A673 (cell line): ENCODE measurements around the gene KIF1A. TPM values are rescaled to one million over a fixed set of nuclear protein-coding genes. Genes with fewer than 3 reads are reported as not detected.
A peak's percentile ranks its signal among the peaks of the same experiment; 100 is the strongest.
"Not testable (repeated sequence)": the region's sequence is repeated elsewhere in the genome, so short reads cannot be mapped to it uniquely, and the experiment has no call there.

Experiments
- BruUV-seq: library from RNA; stranded (reverse); fragments of 400-500 nt; replicated peaks from 2 replicates; lab custom pipeline; 2021; lab: Mats Ljungman, UMichigan
- CTCF ChIA-PET: fragments of 300-600 bp; sonication (Branson Sonifier 250); formaldehyde crosslinking; loops from one replicate; lab custom pipeline; 2022; ENCODE audit warnings: antibody characterized with exemption; lab: Charles Lee
- POLR2A ChIA-PET: fragments of 300-600 bp; sonication (Branson Sonifier 250); formaldehyde crosslinking; loops from one replicate; lab custom pipeline; 2022; ENCODE audit warnings: antibody characterized with exemption; ENCODE audit not compliant: low non-redundant PET; lab: Charles Lee
- DNase-seq: peaks from one replicate; pipeline ENCODE4 v3.0.0-alpha.2; 2015; ENCODE audit warnings: low spot score
- H3K27ac ChIP-seq: fragments of 200-600 bp; sonication (generic); 2 replicates; pipeline ENCODE4 v1.5.1; 2016; ENCODE audit warnings: mixed run types, low read depth, mild to moderate bottlenecking, mixed read lengths, antibody characterized with exemption, low read length; ENCODE audit not compliant: poor library complexity, severe bottlenecking
- H3K27me3 ChIP-seq: fragments of 200-600 bp; sonication (generic); replicated peaks from 2 replicates; pipeline ENCODE4 v1.6.1; 2017; ENCODE audit warnings: mixed run types, low read depth, mild to moderate bottlenecking, mixed read lengths, antibody characterized with exemption, low read length; ENCODE audit not compliant: insufficient read depth, poor library complexity
- H3K36me3 ChIP-seq: fragments of 200-600 bp; sonication (generic); 2 replicates; pipeline ENCODE4 v1.6.1; 2016; ENCODE audit warnings: mixed run types, mild to moderate bottlenecking, mixed read lengths, antibody characterized with exemption, low read length; ENCODE audit not compliant: insufficient read depth, poor library complexity, severe bottlenecking
- H3K4me1 ChIP-seq: fragments of 200-600 bp; sonication (generic); 2 replicates; pipeline ENCODE4 v1.6.1; 2017; ENCODE audit warnings: mixed run types, mild to moderate bottlenecking, mixed read lengths, antibody characterized with exemption, low read length; ENCODE audit not compliant: insufficient read depth, poor library complexity, severe bottlenecking
- H3K4me3 ChIP-seq: fragments of 200-600 bp; sonication (generic); 2 replicates; pipeline ENCODE4 v1.5.1; 2016; ENCODE audit warnings: low read depth, mixed run types, mild to moderate bottlenecking, mixed read lengths, low read length; ENCODE audit not compliant: poor library complexity, severe bottlenecking
- H3K9me3 ChIP-seq: fragments of 200-600 bp; sonication (generic); 2 replicates; pipeline ENCODE4 v1.6.1; 2016; ENCODE audit warnings: mixed run types, low read depth, mild to moderate bottlenecking, mixed read lengths, antibody characterized with exemption, low read length; ENCODE audit not compliant: poor library complexity, severe bottlenecking
- EZH2 ChIP-seq: fragments of 200-600 bp; sonication (generic); IDR thresholded peaks from 2 replicates; pipeline ENCODE4 v1.6.1; 2017; ENCODE audit warnings: borderline replicate concordance, low read depth, mild to moderate bottlenecking, mixed read lengths, antibody characterized with exemption, low read length; ENCODE audit not compliant: poor library complexity, severe bottlenecking
- intact Hi-C: fragments of 100-400 bp; cut with micrococcal nuclease; formaldehyde crosslinking; loops from one replicate; pipeline ENCODE4 v1.10.0; 2022; ENCODE audit not compliant: unreplicated experiment
- total RNA-seq: library from RNA; stranded (reverse); gene quantifications from 2 replicates; pipeline ENCODE4 v1.2.3, GENCODE V29; 2021
- TF ChIP-seq, protein P1 (sequence below): fragments of 300-800, 200-600 bp; sonication (generic); conservative IDR thresholded peaks from 2 replicates; pipeline ENCODE4 v1.5.1; 2017; ENCODE audit warnings: low read depth, mild to moderate bottlenecking, antibody characterized with exemption, low read length, moderate library complexity, mixed read lengths

KIF1A gene
- total RNA-seq, 1 experiment from 2014 or later = 330 TPM

DNA sequence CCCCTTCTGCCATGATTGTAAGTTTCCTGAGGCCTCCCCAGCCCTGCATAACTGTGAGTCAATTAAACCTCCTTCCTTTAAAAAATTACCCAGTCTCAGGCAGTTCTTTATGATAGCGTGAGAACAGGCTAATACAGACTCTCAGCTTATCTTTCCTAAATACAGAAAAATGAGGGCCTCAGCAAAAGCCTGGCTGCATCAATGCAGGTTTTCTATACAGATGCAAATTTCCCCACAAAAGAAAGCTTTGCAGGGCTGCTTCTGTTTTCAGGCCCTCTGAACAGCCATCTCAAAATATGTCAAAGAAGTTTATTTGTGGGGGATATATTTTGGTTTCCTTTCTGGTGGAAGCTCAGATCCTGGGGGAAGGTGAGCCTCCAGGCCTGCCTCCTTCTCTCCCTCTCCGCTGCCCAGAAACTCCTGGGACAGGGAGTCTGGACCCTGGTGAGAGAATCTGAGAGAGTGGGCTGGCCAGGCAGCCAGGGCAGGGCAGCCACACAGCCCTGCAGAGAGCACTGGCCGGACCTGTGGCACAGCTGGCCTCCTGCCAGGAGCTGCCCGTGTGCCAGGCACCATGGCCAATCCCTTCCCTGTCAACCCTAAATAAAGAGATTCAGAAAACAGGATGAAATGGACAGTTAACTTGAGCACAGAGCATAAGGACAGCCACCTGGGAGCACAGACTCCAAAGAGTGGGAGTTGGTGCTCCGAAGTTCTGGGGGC is 27.0 kb upstream of the KIF1A start:
- no peak for TF ChIP-seq EZH2
- TF ChIP-seq, protein P1, sequence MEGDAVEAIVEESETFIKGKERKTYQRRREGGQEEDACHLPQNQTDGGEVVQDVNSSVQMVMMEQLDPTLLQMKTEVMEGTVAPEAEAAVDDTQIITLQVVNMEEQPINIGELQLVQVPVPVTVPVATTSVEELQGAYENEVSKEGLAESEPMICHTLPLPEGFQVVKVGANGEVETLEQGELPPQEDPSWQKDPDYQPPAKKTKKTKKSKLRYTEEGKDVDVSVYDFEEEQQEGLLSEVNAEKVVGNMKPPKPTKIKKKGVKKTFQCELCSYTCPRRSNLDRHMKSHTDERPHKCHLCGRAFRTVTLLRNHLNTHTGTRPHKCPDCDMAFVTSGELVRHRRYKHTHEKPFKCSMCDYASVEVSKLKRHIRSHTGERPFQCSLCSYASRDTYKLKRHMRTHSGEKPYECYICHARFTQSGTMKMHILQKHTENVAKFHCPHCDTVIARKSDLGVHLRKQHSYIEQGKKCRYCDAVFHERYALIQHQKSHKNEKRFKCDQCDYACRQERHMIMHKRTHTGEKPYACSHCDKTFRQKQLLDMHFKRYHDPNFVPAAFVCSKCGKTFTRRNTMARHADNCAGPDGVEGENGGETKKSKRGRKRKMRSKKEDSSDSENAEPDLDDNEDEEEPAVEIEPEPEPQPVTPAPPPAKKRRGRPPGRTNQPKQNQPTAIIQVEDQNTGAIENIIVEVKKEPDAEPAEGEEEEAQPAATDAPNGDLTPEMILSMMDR = no peak
- DNase-seq = no peak
- no peaks in the 10 kb centered on the region for H3K9me3 ChIP-seq
- H3K27ac ChIP-seq = no peak overlapping the region
- no TSS peak for BruUV-seq
- H3K27me3 ChIP-seq = peaks cover 4% of the 10 kb centered on the region
- no peaks in the 10 kb centered on the region for H3K4me1 ChIP-seq
- intact Hi-C loops = loop anchor here (10.0 kb wide), 1 partner anchor 1028 kb away; no protein-coding TSS in a partner anchor
- no peaks in the 10 kb centered on the region for H3K36me3 ChIP-seq
- CTCF ChIA-PET = no interaction called here
- POLR2A ChIA-PET = interaction anchor here (0.6 kb wide), 1 partner anchor 23 kb away, joined by 3 read pairs; no protein-coding TSS in a partner anchor
- H3K4me3 ChIP-seq = no peak overlapping the region

DNA sequence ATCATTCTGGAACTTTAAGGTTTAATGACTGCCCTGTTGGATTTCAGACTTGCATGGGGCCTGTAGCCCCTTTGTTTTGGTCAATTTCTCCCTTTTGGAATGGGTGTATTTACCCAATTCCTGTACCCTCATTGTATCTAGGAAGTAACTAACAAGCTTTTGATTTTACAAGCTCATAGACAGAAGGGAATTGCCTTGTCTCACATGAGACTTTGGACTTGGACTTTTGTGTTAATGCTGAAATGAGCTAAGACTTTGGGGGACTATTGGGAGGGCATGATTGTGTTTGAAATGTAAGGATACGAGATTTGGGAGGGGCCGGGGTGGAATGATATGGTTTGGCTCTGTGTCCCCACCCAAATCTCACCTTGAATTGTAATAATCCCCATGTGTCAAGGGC is 26.3 kb upstream of the KIF1A start:
- H3K9me3 ChIP-seq, H3K4me1 ChIP-seq, H3K27ac ChIP-seq, H3K4me3 ChIP-seq, DNase-seq, H3K36me3 ChIP-seq, H3K27me3 ChIP-seq, BruUV-seq, CTCF ChIA-PET: not testable (repeated sequence)
- POLR2A ChIA-PET = interaction anchor here (0.6 kb wide), 1 partner anchor 22 kb away, joined by 3 read pairs; no protein-coding TSS in a partner anchor
- intact Hi-C loops = loop anchor here (10.0 kb wide), 1 partner anchor 1028 kb away; no protein-coding TSS in a partner anchor

DNA sequence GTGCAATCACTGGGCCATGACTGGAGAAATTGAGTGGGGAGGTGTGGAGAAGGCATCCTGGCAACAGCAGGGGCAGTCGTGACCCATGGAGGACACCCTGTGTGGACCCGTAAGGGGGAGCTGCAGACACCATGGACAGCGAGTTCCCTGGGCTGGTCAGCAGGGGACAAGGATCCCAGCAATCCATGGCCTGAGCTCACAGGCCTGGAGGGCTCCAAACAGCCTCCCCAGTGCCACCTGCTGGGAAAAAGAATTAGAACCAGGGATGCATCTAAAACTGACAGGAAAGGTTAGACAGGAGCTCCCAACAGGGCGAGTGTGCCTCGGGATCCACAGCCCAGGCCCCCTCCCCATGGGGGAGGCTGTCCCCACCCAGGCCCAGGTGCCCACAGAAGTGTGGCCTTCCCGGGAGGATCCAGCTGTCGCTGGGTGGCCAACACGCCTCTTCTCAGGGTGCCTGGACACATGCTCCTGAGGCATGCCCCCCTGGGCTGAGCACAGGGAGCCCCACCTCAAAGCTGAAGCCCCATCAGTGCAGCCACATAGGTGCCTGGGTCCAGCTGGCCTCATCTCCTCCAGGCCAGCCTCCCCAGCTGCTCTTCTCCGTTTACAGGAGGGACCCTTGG is 20.5 kb upstream of the KIF1A start:
- Histone ChIP-seq H3K36me3 (no peaks in the 10 kb centered on the region), H3K4me3 (no peak overlapping the region), H3K9me3 (no peaks in the 10 kb centered on the region), H3K27me3 (peaks cover 22% of the 10 kb centered on the region), H3K27ac (no peak overlapping the region), H3K4me1 (no peaks in the 10 kb centered on the region)
- DNase-seq = peak; percentile 54
- no TSS peak for BruUV-seq
- intact Hi-C loops = loop anchor here (10.0 kb wide), 1 partner anchor 1034 kb away; no protein-coding TSS in a partner anchor
- POLR2A ChIA-PET = no interaction called here
- CTCF ChIA-PET = interaction anchor here (1.0 to 1.1 kb wide), 2 partner anchors 10 to 326 kb away, joined by 3 to 4 read pairs; no protein-coding TSS in a partner anchor
- TF ChIP-seq EZH2 = no peak
- TF ChIP-seq, protein P1 = peak; percentile 54
